HG03095 (cell line): ENCODE data around the gene LETM1.

ENCODE experiments used
- ATAC-seq: cut with Tn5 transposase; IDR thresholded peaks from one replicate; pipeline ENCODE4 v1.9.1; 2021; ENCODE audit warnings: moderate library complexity; ENCODE audit not compliant: unreplicated experiment

LETM1 gene

DNA sequence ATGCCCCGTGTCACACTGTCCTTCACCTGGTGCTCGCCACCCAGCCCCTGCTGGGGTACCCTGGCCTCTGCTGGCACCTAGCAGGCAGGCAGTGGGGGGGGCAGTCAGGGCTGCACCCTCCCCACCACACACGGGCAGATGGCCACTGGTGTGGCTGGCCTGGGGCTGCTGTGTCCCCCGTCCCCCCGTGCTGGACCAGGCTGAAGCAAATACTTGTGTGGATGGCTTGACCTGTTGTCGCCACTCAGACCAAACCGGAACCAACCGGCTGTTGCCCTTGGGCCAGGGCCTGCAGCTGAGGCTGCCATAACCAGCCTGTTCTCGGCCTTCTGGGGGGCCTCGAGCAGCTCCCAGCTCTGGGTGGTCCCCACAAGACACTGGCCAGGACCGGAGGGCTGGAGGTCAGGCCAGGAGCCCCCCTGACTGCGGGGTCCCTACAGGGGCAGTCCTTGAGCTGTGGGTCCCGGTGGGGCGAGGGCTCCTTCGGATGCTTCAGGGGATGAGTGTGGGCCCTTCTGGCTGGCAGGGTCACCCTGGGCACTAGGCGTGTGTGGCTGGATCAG is 58.6 kb downstream of the LETM1 start:
- no peak for ATAC-seq

- no peak for ATAC-seq
Measured at GRCh38 chr4:1796486-1797204, 59.3 kb downstream of the LETM1 start.

DNA sequence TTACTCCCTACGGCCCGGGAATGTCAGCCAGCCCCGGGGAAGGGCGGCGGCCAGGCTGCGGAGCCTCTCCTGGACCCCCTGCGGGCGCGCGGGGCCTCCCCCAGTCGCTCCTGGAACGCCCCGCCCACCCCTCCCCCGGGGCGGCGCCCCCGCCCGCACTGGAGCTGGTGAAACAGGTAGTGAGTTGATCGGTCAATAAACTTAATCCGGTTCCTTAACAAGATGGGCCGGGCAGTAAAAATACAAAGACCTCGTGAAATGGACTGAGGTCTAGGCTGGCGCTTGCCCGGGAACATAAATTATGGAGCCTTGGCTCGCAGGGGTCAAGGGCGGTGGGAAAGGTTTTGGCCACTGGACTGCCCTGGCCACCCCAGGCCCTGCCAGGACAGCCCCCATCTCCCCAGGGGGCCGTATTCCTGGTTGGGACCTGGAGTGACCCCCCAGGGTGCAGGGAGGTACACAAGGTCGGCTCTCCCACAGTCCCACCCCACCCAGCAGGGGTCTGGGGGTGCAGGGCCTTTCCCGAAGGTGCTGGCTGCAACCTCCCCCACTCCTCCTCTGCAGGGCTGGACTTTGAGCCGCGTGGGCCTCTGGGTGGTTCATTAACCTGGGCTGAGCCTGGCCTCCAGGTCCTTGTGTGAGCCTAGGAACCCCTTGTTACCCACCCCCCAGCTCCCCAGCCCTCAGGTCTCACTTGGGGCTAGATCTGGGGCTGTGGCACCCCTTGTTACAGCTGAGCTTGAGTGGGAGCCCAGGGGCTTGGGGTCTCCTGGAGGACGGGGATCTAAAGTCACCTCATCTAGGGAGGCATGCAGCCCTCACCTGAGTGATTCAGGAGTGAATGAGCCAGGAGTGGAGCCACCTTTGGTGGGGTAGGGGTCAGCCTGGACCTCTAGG is 60.4 kb downstream of the LETM1 start:
- no peak for ATAC-seq

GRCh38 chr4:1794809-1795298 is 61.1 kb downstream of the LETM1 start:
- no peak for ATAC-seq

DNA sequence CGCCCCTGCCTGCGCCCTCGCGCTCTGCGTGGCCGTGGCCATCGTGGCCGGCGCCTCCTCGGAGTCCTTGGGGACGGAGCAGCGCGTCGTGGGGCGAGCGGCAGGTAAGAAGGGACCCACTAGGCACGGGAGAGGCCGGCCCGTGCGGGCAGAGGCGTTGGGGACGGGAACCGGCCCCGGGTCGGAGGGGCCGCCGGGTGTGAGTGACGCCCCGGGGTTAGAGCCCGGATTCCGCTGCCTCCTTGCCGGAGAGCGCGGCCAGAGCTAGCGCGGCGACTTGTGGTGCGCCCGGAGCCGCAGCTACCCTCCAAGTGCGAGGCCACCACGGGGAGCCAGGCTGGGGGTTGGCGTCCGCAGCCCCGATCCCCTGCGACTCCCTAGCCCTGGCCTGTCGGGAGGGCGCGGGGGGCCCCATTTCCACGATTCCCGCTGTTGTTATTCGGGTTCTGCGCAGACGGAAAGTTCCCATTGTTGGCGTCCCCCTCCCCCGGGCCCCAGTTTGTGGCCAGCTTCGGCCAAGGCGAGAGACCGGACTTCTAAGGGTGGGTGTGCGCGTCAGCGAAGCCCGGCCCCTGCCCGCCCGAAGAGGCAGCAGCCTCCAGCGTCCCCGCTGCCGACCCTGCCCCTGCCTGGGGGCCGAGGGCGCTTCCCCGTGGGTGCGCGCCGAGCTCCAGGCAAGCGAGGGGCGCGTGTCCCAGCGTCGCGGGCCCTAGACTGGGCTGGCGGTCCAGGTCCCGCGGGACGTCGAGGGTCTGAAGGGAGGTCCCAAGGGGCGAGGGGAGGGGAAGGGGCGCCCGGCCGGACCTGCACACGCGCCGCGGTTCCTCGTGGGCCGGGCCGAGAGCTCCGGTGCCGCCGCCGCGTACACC is 61.8 kb downstream of the LETM1 start:
- ATAC-seq: no peak

DNA sequence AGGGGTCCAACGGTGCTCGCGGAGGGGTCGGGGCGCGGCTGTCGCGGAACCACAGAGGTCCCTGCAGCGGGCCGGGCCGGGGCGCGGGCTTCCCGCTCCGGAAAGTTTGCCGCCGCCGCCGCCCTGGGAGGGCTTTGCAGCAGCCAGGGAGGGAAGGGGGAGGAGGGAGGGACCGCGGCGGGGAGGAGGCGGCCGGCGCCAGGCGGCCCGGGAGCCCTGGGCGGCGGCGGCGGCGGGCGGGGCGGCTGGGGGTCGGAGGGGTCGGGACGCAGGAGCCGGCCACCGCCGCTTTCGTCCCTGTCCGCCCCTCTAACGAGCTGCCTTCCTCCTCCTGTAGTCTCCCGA is 62.5 kb downstream of the LETM1 start:
- ATAC-seq: no peak

DNA sequence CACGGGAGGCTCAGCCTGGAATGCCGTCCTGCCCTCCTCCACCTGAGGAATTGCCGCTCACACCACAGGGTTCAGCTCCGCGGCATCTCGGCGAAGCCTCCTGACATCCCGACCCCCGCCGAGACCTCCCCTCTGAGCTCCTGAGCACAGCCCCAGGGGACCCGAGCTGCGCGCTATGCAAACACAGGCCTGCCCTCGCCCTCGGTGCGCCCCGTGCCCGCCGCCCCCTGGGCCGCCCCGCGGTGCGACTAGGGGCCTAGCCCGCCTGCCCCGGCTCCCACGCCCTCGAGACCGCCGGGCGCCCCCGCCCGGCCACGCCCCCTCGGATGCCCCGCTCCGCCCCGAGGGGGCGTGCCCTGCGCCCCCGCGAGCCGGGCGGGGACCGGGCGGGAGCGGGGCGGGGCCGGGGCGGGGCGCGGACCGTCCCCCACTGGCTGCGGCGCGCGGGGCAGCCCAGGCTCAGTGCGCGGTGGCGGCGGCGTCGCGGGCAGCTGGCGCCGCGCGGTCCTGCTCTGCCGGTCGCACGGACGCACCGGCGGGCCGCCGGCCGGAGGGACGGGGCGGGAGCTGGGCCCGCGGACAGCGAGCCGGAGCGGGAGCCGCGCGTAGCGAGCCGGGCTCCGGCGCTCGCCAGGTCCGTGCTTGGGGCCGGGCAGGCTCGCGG is 63.0 kb downstream of the LETM1 start, which contains the start of gene FGFR3:
TSS of gene FGFR3 (plus strand) at position 462 of the 664 bp plus-strand sequence. CDS start 642 bp downstream, outside the sequence.
- ATAC-seq: no peak

- ATAC-seq: no peak
Measured at GRCh38 chr4:1792158-1792831, 63.7 kb downstream of the LETM1 start.

- ATAC-seq: no peak
Measured at GRCh38 chr4:1790005-1790404, 66.0 kb downstream of the LETM1 start.

- ATAC-seq: no peak
Measured at GRCh38 chr4:1789552-1789951, 66.4 kb downstream of the LETM1 start.

DNA sequence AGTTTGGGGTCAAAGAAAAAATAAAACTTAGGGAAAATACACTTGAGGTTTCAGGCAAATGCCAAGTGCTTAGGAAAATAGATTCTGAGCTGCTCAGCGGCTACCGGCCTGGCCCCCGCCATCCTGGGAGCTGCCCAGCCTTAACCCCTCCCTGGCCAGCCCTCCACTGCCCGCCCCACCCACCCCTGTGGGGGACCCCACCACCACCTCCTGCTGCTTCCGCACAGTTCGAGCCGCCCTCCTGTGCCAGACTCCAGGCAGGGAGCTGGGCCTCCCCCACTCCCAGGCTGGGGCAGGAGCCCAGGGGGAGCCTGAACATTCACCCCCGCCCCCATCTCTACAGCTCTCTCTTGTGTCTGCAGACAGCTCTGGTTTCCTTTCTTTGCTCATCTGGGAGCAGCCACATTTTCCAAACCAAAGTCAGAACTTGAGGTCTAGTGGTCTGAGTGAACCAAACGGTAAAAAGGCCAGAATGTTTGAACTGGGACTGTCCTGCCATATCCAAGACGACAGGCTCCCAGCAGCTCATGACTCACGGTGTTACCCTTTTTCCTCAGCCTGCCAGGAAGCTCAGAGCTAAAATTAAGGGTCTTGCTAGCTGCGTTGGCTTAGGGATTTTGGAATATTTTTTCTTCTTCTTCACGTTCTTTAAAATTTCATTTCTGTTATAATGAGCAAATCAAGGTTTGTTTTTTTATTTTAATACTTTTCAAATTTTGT is 67.5 kb downstream of the LETM1 start:
- ATAC-seq: no peak

DNA sequence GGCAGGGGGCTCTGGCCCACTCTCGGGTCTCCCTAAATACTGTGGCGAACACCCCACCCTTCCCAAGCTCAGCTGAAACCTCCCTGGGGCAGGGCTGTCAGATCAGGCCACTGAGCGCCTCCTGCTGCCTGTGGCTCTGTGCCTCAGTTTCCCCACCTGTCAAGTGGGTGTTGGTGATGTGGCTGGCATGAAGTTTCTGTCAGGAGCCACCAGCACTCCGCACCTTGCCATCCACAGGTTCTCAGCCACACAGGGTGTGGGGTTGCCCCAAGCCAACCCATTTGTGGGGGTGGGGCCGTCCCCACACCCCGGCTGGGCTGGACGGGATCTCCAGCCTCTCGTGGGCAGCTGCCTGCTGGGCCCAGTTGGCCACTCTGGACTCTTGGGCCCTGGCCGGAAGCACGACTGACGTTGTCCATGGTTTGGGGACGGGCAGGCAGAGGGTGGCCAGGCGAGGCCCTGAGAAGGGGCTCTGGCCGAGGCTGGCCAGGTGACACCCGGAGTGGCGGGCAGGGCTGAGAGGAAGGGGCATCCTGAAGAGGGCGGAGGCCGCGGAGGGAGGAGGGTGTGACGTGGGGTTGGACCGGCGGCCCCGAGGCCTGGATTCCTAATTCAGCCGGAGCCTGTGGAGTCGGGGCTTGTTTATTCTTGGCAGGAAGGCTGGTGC is 68.4 kb downstream of the LETM1 start:
- ATAC-seq: no peak

- ATAC-seq: no peak
Measured at GRCh38 chr4:1786544-1787362, 69.2 kb downstream of the LETM1 start.

DNA sequence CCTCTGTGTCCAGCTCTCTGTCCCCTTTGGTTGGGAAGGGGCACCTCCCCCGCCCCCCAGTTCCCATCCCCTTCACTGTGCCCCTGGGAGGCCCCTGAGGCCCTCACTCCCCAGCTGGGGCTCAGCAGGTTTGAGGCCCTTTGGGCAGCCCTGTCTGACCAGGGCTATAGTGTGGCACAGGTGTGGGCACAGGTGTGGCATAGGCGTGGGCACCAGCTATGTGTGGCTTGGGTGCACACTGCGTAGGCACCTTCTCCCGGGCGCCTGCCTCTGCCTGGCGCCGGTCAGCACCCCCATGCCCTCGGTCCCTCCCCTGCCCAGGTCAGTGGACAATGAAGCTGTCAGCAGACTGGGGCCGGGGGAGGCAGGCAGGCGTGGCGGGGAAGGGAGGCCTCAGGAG is 70.4 kb downstream of the LETM1 start:
- ATAC-seq: no peak

DNA sequence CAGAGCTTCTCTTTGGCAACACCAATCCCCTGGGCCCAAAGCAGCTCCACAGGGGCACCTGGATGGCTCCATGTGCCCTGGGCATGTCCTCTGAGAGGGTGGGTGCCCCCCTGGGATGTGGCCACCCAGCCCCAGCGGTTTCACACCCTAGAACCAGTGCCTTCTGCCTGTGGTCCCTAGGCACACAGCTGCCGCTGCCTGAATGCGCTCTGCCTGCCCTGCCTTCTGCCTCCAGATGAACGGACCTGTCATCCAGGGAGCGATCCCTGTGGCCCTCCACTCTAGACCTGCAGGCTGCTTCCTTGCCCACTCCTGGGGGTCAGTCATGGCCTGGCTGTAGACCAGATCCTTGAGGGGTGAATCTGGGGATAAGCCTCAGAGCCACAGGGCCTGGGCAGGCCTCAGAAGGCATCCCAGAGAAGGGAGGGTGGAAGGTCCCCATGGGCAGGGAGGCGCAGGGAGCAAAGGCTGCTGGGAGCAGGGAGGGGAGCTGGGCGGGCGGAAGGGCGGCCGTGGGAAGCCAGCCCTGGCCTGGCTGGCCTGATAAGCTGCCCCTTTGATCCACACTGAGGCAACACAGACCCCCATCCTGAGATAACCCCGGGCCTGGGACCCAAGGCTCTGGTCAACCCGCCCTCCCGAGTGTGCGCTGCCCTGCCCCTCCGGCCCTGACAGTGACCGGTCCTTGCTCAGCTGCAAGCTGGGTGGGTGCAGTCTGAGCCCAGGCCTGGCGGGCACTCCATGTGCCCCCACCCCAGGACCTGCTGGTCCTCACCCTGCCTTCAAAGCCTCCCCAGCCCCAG is 71.0 kb downstream of the LETM1 start:
- ATAC-seq: no peak

- no peak for ATAC-seq
Measured at GRCh38 chr4:1784395-1784788, 71.6 kb downstream of the LETM1 start.

DNA sequence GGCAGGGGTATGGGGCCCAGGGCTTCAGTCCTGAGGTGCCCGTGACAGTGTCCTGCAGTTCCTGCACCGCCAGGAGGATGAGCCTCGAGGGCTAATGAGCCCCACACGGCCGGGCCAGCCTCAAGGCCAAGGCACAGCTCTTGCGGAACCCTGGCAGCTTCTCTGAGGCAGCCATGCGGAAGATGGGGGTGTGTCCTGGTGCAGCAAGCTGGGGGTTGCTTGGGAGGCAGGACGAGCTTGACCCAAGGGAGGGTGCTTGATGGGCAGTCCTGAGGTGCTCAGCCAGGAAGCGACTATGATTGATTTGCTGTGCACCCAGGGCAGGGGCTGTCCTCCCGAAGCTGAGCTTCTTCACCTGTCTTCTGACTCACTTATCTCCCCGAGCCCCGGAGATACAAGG is 72.0 kb downstream of the LETM1 start:
- ATAC-seq: no peak
